ENCODE measurements around the gene PZP. TPM values are rescaled to one million over a fixed set of nuclear protein-coding genes. Genes with fewer than 3 reads are reported as not detected.
"Not testable (repeated sequence)": the region's sequence is repeated elsewhere in the genome, so short reads cannot be mapped to it uniquely, and the experiment has no call there.

Gene PZP
- total RNA-seq = not detected

DNA sequence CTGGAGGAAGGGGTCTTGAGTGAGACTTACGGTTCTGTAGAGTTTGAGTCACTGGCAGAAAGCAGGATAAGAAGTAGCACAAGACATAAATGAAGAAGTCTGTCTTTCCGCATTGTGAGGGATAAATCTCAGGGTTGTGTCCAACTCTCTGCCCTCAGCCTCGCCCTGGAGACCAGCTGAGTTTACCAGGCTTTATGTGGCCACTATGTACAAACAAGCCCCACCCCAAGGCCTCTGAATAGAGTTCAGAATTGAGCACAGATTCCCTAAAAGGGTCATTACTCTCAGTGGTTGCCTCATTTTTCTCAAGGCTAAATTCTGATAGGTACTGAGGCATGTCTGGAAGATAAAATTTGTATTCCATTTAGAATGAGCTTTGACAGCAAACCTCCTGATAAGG lies at the start of gene PZP:
PZP (minus strand) TSS at position 167 of the 400 bp plus-strand sequence; CDS start at position 113, 54 bp downstream.
- H3K27me3 Mint-ChIP-seq = no peaks in the 10 kb centered on the region
- no peak within 1 kb of the TSS for H3K4me3 Mint-ChIP-seq
- ChIA-PET POLR2A (no interaction called here), CTCF (interaction anchor here (1.2 kb wide), 1 partner anchor 27 kb away, joined by 3 read pairs; no protein-coding TSS in a partner anchor)
- H3K4me1 Mint-ChIP-seq = no peaks in the 10 kb centered on the region
- no peaks in the 10 kb centered on the region for H3K9me3 Mint-ChIP-seq
- no peak within 1 kb of the TSS for H3K27ac Mint-ChIP-seq
- DNase-seq = no peak
- H3K36me3 Mint-ChIP-seq (ENCODE audit: low read depth) = no peaks in the 10 kb centered on the region

GRCh38 chr12:9256758-9257405 lies 48.7 kb upstream of the PZP start:
- ChIA-PET CTCF (no interaction called here), POLR2A (no interaction called here)
- Mint-ChIP-seq H3K9me3 (no peaks in the 10 kb centered on the region), H3K36me3 (ENCODE audit: low read depth) (no peaks in the 10 kb centered on the region), H3K27me3 (peaks cover 5% of the 10 kb centered on the region), H3K4me3 (no peak overlapping the region), H3K27ac (no peak overlapping the region), H3K4me1 (peaks cover 8% of the 10 kb centered on the region)
- no peak for DNase-seq

GRCh38 chr12:9256341-9256740 lies 48.1 kb upstream of the PZP start:
- peaks cover 5% of the 10 kb centered on the region for H3K27me3 Mint-ChIP-seq
- ChIA-PET CTCF (no interaction called here), POLR2A (no interaction called here)
- peaks cover 8% of the 10 kb centered on the region for H3K4me1 Mint-ChIP-seq
- H3K4me3 Mint-ChIP-seq = no peak overlapping the region
- no peak overlapping the region for H3K27ac Mint-ChIP-seq
- peaks cover 1% of the 10 kb centered on the region for H3K36me3 Mint-ChIP-seq (ENCODE audit: low read depth)
- no peak for DNase-seq
- H3K9me3 Mint-ChIP-seq = no peaks in the 10 kb centered on the region

DNA sequence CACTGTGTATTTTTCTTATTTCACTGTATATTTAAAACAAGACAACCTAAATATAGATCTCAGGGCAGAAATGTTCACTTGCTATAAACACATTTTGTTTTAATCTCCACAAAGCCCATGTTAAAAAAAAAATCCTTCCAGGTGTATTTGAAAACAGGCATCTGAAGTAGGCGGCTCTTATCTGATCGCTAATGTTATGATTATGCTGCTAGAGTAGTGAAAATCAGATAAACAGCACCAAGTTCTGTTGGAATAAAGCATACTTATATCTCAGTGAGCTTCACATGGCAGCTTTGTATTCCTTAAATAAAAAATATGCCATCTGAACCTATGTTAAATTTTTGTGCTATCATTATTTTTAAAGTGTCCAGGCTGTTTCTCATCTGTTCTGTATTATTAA lies 47.6 kb upstream of the PZP start:
- POLR2A ChIA-PET = no interaction called here

DNA sequence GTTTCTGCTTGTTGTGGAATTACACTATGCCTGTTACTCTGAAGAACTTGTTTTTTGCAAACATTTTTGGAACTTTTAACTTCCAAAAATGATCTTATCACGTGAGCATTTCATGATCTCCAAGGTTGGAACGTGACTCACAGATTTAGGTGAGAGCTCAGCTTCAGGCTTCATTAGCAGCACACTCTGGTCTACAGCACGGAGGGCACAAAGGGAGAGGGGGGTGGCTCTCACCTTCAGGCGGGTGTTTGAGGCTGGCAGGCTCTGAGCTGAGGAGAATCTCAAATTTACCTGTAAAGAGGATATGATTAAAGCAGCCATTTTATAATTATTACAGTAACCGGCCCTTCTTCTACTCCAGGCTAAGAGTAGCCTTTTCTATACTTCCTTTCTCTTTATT lies 45.3 kb upstream of the PZP start:
- Mint-ChIP-seq H3K27me3 (peaks cover 4% of the 10 kb centered on the region), H3K9me3 (peaks cover 6% of the 10 kb centered on the region), H3K27ac (no peak overlapping the region), H3K4me1 (peaks cover 3% of the 10 kb centered on the region), H3K36me3 (ENCODE audit: low read depth) (peaks cover 9% of the 10 kb centered on the region), H3K4me3 (no peak overlapping the region)
- DNase-seq = no peak
- CTCF ChIA-PET = no interaction called here
- POLR2A ChIA-PET = no interaction called here

More for the DNA sequence above, 47.6 kb upstream of the PZP start:
- no peak for DNase-seq
- Mint-ChIP-seq H3K4me1 (peaks cover 8% of the 10 kb centered on the region), H3K27me3 (peaks cover 5% of the 10 kb centered on the region), H3K36me3 (ENCODE audit: low read depth) (peaks cover 4% of the 10 kb centered on the region), H3K9me3 (no peaks in the 10 kb centered on the region), H3K4me3 (no peak overlapping the region), H3K27ac (no peak overlapping the region)
- CTCF ChIA-PET = no interaction called here

DNA sequence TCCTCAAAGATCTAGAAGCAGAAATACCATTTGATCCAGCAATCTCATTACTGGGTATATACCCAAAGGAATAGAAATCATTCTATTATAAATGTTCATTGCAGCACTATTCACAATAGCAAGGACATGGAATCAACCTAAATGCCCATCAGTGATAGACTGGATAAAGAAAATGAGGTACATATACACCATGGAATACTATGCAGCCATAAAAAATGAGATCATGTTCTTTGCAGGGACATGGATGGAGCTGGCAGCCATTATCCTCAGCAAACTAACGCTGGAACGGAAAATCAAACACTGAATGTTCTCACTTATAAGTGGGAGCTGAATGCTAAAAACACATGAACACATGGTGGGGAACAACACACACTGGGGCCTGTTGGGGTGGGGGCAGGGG lies 44.6 kb upstream of the PZP start:
- H3K36me3 Mint-ChIP-seq (ENCODE audit: low read depth); H3K27ac Mint-ChIP-seq; DNase-seq; CTCF ChIA-PET; H3K27me3 Mint-ChIP-seq; H3K9me3 Mint-ChIP-seq; POLR2A ChIA-PET; H3K4me3 Mint-ChIP-seq; H3K4me1 Mint-ChIP-seq: not testable (repeated sequence)

DNA sequence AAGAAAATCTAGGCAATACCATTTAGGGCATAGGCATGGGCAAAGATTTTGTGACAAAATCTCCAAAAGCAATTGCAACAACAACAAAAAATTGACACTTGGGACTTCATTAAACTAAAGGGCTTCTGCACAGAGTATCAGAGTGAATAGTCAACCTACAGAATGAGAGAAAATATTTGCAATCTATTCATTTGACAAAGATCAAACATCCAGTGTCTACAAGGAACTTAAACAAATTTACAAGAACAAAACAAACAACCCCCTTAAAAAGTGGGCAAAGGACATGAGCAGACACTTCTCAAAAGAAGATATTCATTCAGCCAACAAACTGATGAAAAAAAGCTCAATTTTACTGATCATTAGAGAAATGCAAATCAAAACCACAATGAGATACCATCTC lies 44.1 kb upstream of the PZP start:
- Mint-ChIP-seq H3K27ac (no peak overlapping the region), H3K36me3 (ENCODE audit: low read depth) (peaks cover 9% of the 10 kb centered on the region), H3K27me3 (peaks cover 4% of the 10 kb centered on the region), H3K4me1 (peaks cover 4% of the 10 kb centered on the region), H3K4me3 (no peak overlapping the region), H3K9me3 (peaks cover 6% of the 10 kb centered on the region)
- POLR2A ChIA-PET = no interaction called here
- no peak for DNase-seq
- CTCF ChIA-PET = no interaction called here

- H3K27me3 Mint-ChIP-seq = peaks cover 4% of the 10 kb centered on the region
- CTCF ChIA-PET = no interaction called here
- H3K4me3 Mint-ChIP-seq = no peak overlapping the region
- H3K27ac Mint-ChIP-seq = no peak overlapping the region
- POLR2A ChIA-PET = no interaction called here
- H3K9me3 Mint-ChIP-seq = peaks cover 6% of the 10 kb centered on the region
- peaks cover 9% of the 10 kb centered on the region for H3K36me3 Mint-ChIP-seq (ENCODE audit: low read depth)
- no peak for DNase-seq
- H3K4me1 Mint-ChIP-seq = peaks cover 22% of the 10 kb centered on the region
Measured at GRCh38 chr12:9248435-9248834, 40.2 kb upstream of the PZP start.

DNA sequence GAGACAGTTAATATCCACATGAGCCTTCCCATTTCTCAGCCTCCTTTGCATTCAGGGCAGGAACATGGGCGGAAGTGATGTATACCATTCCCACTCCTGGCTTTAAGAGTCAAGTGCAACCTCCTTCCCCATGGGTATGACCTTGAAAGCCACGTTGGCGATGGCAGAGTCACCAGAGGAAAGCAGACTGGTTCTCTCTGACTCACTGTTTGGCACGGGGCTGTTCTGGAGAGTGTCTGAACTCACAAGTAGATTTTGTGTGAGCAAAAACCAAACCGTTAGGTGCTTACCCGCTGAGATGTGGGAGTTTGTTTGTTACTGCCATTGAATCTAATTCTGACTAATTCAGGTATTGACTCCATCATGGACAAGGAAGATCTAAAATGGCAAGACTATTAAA lies 36.7 kb upstream of the PZP start:
- DNase-seq = peak; percentile 55
- Mint-ChIP-seq H3K27ac (no peak overlapping the region), H3K4me3 (no peak overlapping the region), H3K9me3 (no peaks in the 10 kb centered on the region), H3K36me3 (ENCODE audit: low read depth) (peaks cover 2% of the 10 kb centered on the region), H3K27me3 (peaks cover 3% of the 10 kb centered on the region), H3K4me1 (peaks cover 31% of the 10 kb centered on the region)
- ChIA-PET CTCF (no interaction called here), POLR2A (no interaction called here)

- H3K4me1 Mint-ChIP-seq = peaks cover 32% of the 10 kb centered on the region
Measured at GRCh38 chr12:9243999-9244649, 35.9 kb upstream of the PZP start.

DNA sequence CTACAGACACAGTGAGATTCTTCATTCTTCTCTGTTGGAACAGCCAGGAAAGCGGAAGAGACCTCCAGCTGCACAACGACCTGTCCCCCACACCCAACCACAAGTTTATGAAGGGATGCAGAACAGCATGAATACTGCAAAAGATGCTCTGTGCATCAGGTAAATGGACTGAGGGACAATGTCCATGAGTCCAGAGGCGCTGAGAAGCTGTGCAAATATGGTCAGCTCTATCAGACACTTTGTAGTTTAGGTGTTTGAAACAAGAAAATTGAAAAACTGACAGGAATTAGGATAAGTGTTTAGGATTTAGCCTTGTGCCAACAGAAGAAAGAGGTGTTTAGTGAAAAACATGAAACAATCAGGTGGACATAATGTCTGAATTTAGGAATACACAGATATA lies 33.1 kb upstream of the PZP start:
- H3K36me3 Mint-ChIP-seq (ENCODE audit: low read depth) = peaks cover 2% of the 10 kb centered on the region
- H3K9me3 Mint-ChIP-seq = no peaks in the 10 kb centered on the region

More at GRCh38 chr12:9243999-9244649, 35.9 kb upstream of the PZP start:
- no peak overlapping the region for H3K4me3 Mint-ChIP-seq
- H3K27me3 Mint-ChIP-seq = peaks cover 3% of the 10 kb centered on the region
- POLR2A ChIA-PET = no interaction called here
- peaks cover 2% of the 10 kb centered on the region for H3K36me3 Mint-ChIP-seq (ENCODE audit: low read depth)
- no peak for DNase-seq
- no peaks in the 10 kb centered on the region for H3K9me3 Mint-ChIP-seq
- CTCF ChIA-PET = no interaction called here
- H3K27ac Mint-ChIP-seq = no peak overlapping the region

GRCh38 chr12:9240776-9241175 lies 32.6 kb upstream of the PZP start:
- H3K4me1 Mint-ChIP-seq = peaks cover 23% of the 10 kb centered on the region
- H3K9me3 Mint-ChIP-seq = no peaks in the 10 kb centered on the region
- ChIA-PET POLR2A (no interaction called here), CTCF (no interaction called here)
- H3K27me3 Mint-ChIP-seq = peaks cover 8% of the 10 kb centered on the region
- no peak overlapping the region for H3K27ac Mint-ChIP-seq
- H3K36me3 Mint-ChIP-seq (ENCODE audit: low read depth) = peaks cover 2% of the 10 kb centered on the region
- no peak for DNase-seq
- peak overlapping the region; percentile 82 for H3K4me3 Mint-ChIP-seq

More for the DNA sequence above, 33.1 kb upstream of the PZP start:
- peaks cover 26% of the 10 kb centered on the region for H3K4me1 Mint-ChIP-seq
- CTCF ChIA-PET = no interaction called here
- no peak overlapping the region for H3K4me3 Mint-ChIP-seq
- H3K27me3 Mint-ChIP-seq = peaks cover 8% of the 10 kb centered on the region
- no peak for DNase-seq
- no peak overlapping the region for H3K27ac Mint-ChIP-seq
- POLR2A ChIA-PET = no interaction called here

- Mint-ChIP-seq H3K27me3 (peaks cover 10% of the 10 kb centered on the region), H3K27ac (peak overlapping the region; percentile 63), H3K4me3 (peak overlapping the region; percentile 82), H3K4me1 (peaks cover 17% of the 10 kb centered on the region)
- CTCF ChIA-PET; H3K36me3 Mint-ChIP-seq (ENCODE audit: low read depth); H3K9me3 Mint-ChIP-seq; POLR2A ChIA-PET: not testable (repeated sequence)
- DNase-seq = peak; percentile 51
Measured at GRCh38 chr12:9240004-9240635, 31.9 kb upstream of the PZP start.

DNA sequence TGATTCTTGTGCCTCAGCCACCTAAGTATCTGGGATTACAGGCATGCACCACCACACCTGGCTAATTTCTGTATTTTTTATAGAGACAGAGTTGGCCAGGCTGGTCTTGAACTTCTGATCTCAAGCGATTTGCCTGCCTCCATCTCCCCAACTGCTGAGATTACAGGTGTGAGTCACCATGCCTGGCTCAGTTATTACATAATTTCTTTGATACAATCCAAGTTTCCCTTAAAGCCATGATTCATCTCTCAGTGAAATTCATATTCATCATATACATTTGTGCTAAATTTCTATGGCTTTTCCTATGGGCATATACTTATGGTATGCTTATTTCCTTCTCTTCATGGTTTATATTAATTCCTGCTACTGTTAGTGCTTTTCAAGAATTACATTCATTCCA lies 29.1 kb upstream of the PZP start:
- H3K27me3 Mint-ChIP-seq = peaks cover 10% of the 10 kb centered on the region

More for the DNA sequence above, 29.1 kb upstream of the PZP start:
- H3K4me3 Mint-ChIP-seq = no peak overlapping the region
- no peak overlapping the region for H3K27ac Mint-ChIP-seq
- ChIA-PET POLR2A (no interaction called here), CTCF (no interaction called here)
- no peak for DNase-seq
- peaks cover 9% of the 10 kb centered on the region for H3K4me1 Mint-ChIP-seq
- H3K9me3 Mint-ChIP-seq = no peaks in the 10 kb centered on the region
- H3K36me3 Mint-ChIP-seq (ENCODE audit: low read depth) = peaks cover 2% of the 10 kb centered on the region
